HS-5 (cell line): ENCODE data around the gene SLC9A6.

Experiments used
- DNase-seq: peaks from one replicate; pipeline ENCODE4 v3.0.0-alpha.2; 2012; ENCODE audit warnings: low read depth

Gene SLC9A6

DNA sequence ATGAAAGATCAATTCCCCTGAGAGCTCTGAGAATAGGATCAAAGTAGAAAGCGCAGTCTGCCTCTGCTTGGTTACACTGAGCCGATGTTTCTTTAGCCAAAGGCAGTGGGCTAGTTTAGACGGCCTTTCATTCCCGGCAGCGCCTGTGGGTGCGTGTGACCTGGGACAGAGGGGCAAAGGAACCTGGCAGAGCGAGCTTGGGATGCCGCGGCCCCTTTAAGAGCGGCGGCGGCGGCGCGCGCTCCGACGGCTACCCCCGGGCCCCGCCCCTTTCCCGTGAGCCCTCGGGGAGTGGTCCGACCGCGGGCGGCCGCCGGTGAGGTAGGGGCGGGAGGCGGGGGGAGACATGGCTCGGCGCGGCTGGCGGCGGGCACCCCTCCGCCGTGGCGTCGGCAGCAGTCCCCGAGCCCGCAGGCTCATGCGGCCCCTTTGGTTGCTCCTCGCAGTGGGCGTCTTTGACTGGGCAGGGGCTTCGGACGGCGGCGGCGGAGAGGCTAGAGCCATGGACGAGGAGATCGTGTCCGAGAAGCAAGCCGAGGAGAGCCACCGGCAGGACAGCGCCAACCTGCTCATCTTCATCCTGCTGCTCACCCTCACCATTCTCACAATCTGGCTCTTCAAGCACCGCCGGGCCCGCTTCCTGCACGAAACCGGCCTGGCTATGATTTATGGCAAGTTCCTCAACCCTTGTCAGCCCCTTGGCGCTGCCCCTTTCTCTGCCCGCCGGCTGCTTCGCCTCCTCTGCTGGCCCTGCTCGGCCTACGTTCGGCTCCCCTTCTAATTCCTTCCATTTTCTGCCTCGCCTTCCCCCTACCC lies at the start of gene SLC9A6:
Gene SLC9A6 (plus strand): TSS at position 279 of the 816 bp plus-strand sequence. CDS start 224 bp downstream, at position 503.
- no peak for DNase-seq

DNA sequence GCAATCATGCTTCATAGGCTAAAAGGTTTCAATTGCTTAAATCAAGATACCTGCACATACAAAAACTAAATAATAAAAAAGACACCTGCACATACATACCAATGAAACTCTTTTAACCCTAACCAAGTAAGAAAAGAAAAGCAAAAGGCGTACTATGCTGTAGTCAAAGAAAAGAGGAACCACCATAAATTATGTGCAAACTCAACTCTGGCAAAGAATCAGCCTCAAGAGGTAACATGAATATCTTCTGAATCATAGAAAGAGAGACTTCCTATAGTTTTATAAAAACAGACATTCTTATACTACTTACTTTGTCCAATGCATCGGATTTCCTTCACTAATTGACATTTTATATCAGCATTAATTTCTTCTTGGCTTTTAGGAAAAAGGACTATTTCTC lies 40.7 kb upstream of the SLC9A6 start:
- no peak for DNase-seq

DNA sequence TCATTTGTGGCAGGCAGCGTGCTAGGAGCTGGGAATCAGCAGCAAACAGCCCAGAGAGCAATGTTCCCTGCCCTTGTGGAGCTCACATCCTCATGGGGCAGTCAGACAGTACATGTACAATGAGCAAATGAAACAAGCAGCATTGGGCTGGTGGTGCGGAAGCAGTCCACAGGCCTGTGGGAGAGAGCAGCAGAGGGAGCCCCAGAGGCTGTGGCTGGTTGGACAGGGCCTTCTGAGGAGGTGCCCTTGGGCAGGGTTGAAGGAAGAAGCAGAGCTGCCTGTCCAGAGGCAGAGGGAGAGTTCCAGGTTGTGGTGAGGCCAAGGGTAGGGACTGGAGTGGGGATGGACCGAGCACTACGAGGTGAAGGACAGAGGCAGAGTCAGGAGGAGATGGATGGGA lies 33.9 kb upstream of the SLC9A6 start:
- DNase-seq = no peak

DNA sequence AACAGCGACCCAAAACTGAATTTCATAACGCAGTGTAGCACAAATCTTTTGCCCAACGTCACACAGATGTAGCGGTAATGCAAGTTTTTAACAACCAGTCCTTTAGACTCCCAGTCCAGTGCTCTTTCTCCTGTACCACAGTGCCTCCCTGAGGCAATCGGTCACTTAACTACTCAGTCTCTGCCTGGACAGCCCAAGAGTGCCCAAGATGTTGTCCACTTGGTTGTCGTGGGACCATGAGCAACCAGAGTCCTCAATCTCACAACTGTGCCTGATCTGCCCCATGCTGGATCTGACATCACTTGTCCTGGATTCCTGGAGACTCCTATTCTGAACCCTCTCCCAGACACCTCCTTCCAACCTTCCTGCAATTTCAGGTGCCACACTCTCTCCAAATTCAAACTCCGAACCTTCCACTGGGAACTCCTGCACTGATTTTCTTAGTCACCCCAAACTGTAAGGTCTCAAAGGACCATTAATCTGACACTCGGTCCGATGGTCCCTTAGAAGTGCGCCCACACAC lies 12.1 kb upstream of the SLC9A6 start:
- no peak for DNase-seq

DNA sequence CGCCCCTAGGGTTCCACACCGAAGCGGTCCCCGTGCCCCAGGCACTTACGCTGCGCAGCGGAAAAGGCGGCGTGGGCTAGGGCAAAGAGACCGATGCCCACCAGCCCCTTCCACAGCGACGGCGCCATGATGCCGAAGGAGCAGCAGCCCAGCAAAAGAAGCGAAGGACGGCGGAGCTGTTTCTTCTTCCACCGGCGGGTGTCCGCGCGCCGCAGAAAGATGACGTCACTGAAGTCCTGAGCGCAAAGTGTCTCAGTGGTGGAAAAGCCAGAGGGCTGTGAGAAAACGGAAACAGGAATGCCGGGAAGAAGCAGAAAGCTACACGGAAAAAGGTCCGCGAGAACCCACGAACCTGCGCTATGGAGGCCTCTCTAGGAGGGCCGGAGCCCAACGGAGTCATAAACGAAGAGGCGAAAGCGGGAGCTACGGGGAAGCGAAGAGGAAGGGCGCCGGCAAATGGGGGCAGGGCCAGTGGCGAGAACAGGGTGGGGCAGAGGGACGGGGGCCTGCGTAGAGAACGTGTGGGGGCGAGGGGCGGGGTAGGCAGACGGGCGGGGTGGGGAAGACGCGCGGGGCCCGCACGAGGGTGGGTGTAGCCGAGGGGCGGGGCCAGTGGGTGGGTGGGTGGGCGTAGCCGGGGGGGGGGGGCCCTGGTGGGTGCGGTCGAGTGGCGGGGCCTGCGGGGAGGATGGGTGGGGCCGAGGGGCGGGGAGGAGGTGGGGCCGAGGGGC lies 11.5 kb upstream of the SLC9A6 start, which contains the start of gene MMGT1:
Gene MMGT1 (minus strand): TSS at position 441 of the 731 bp plus-strand sequence. CDS start 313 bp downstream, at position 128.
- DNase-seq = peak; percentile 64

DNA sequence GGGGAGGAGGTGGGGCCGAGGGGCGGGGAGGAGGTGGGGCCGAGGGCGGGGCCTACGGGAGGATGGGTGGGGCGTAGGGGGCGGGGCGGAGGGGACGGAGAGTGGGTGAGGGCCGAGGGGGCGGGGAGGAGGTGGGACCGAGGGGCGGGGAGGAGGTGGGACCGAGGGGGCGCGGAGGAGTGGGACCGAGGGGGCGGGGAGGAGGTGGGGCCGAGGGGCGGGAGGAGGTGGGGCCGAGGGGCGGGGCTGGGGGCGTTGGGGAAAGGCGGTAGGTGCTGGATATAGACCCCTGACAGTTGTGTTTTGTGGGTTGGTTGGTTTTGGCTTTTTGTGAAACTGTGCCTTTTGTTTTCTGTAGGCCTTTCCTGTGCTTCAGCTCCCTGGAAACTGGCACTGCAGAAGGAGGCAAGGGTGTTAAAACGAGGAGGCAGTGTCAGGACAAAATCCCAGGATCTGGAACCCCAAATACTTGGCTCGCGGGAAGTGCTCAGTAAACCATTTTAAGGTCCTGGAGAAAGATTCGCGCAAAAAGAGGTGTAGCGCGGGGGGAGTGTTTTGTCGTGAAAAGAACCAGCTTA lies 10.9 kb upstream of the SLC9A6 start:
- no peak for DNase-seq

DNA sequence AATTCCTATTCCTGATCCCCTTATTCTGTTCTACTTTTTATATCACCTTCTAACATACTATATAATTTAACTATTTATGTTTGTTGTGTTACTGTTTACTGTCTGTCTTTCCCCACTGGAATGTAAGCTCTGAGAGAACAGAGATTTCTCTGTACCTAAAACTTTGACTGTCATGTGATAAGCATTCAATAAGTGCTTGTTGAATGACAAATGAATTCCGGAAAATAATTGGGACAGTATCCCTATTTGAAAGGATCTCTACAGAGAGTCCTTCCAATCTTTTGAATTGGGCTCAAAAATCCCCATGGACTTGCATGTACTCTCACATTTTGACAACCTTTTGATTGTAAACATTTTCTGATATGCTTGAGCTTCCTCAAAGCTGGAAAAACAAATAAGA lies 9.8 kb upstream of the SLC9A6 start:
- DNase-seq = no peak

DNA sequence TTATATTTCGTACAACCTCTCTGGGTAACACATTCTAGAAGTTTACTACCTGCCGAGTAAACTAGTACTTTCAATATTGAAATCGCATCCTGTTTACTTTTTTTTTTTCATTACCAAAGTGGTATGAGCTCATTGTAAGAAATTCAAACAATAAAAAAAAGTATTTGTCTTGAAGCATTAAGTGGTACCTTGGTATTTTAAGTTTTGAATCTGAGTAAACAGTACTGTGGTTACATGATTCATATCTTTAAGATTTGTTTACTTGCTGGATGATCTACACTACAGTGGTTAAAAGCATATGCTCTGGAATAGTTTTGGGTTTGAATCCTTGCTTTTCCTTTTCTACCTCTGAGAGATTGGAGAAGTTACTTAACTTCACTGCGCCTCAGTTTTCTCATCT lies 7.6 kb upstream of the SLC9A6 start:
- DNase-seq = no peak

DNA sequence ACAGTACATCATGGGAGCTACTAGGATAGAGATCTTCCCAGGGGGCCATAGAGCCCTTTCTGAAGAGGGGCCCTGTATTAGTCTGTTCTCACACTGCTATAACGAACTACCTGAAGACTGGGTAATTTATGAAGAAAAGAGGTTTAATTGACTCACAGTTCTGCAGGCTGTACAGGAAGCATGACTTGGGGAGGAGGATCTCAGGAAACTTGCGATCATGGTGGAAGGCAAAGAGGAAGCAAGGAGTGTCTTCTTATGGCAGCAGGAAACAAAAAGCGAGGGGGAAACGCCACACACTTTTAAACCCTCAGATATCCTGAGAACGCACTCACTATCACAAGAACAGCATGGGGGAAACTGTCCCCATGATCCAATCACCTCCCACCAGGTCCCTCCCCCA lies 4.2 kb upstream of the SLC9A6 start:
- no peak for DNase-seq

DNA sequence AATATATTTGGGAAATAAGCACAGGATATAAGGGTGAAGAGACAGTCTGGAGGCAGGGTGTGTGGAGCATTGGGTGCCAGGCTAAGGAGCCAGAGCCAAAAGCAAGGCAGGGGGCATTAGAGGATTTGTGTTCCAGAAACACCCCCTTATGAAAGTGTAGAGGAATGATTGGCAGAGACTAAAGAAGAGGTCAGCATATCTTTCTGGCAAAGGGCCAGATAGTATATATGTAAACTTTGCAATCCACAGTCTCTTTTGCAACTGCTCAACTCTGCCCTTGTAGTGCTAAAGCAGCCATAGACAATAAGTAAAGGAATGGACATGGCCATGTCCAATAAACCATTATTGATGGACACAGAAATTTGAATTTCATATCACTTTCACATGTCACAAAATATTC lies 3.6 kb upstream of the SLC9A6 start:
- no peak for DNase-seq

DNA sequence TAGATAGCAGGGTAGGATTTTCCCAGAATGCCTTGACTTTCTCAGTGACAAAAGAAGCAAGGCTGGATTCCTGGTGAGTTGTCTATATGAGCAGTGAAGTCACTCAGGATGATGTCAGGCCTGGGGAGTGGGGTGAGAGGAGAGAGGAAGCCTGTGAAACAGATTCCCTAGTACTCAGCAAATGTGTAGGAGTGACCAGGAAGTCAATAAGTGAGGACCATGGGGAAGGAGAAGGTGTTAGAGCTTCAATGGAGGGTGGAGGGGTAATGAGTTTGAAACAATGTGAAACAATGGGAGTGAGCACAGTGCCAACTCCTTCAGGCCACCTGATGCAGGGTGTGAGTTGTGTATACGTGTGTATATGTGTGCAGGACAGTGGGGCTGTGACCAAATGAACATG lies 2.4 kb upstream of the SLC9A6 start:
- DNase-seq = no peak

DNA sequence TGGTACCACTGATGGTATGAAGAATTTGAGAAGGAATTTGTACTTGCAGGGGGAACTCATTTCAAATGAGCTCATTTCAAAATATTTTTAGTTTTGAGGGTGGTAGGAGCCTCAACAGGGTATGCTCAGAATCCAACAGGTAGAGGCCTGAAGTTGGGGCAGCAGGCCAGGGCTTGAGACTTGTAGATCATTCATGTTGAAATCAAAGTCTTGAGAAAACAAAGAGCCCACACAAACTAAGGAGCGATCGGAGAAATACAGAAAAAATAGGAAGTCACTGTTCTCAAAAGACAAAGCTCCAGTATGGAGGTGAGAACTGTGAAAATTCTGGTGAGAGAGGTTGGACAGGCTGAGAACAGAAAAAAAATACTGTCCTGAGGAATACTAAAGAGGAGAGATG lies 979 bp upstream of the SLC9A6 start:
- no peak for DNase-seq

DNA sequence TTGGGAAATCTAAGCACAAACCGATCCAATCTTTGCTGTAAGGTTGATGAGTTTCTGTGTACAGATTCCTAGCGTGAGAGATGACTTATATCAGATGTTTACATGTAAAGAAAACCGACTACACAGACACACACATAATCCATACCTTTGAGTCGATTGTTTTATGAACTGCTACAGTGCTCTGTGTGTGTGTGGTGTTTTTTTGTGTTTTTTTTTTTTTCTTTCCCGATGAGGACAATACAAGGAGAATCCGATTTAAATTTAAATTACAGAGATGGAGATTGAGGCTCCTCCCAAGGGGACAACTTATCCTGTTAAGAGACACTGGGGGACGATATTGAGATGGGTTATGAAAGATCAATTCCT lies 461 bp upstream of the SLC9A6 start:
- DNase-seq = no peak

DNA sequence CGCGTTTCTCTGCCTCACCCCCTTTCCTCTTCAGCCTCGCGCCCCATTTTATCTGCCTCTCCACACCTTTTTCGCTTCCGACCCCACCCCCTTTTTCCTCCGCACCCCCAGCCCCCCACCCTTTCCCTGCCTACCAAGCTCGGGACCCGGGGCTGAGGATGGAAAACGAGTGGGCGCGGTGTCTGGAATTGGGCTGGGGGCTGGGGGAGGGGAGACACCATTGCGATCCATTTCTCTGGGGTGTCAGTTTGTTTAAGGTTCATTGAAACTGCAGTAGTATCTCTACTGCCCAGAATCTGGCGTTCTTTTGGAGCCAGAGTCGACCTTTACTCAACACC lies 707 bp downstream of the SLC9A6 start:
- no peak for DNase-seq

DNA sequence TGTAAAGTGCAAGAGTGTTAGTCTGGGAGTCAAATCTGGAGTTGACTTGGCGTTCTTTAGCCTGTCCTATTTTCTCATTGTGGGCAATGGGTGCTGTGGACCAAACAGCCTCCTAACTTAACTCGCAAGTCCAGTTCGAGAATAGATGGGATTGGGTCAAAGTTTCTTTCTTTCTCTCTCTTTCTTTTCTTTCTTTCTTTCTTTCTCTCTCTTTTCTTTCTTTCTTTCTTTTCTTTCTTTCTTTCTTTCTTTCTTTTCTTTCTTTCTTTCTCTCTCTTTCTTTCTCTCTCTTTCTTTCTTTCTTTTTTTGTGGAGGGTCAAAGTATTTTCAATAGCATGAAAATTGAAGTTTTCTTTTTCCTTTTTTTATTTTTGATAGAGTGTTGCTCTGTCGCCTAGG lies 3.0 kb downstream of the SLC9A6 start:
- DNase-seq = no peak

DNA sequence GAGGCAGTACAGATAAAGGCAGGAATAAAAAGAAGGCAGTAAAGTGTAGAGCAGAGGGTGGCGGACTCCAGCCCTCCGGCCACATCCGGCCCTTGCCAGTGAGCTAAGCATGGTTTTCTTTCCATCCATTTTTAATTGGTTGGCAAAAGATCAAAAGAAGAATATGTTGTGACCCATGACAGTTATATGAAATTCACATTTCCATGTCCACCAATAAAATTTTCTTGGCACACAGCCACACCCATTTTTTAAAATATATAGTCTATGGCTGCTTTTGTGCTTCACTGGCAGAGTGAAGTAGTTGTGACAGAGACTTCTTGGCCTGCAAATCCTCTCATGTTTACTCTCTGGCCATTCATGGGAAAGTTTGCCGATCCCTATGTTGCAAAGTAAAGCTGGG lies 29.8 kb downstream of the SLC9A6 start:
- no peak for DNase-seq

DNA sequence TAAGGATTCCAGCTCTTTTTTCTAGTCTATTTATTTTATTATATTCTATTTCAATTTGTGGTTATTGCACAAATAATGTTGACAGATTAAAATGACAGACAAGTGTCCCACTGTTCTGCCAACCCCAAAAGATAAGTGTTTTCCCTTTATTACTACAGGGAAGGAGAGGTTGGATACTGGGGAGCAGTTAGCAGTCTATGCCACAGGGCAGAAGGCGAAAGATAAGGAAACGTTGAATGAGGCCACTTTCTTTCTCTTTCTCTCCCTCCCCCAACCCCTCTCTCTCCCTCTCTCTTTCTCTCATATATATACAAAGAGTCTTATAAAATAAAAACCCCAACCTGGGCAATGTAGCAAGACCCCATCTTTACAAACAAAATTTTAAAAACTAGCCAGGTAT lies 31.6 kb downstream of the SLC9A6 start:
- no peak for DNase-seq

DNA sequence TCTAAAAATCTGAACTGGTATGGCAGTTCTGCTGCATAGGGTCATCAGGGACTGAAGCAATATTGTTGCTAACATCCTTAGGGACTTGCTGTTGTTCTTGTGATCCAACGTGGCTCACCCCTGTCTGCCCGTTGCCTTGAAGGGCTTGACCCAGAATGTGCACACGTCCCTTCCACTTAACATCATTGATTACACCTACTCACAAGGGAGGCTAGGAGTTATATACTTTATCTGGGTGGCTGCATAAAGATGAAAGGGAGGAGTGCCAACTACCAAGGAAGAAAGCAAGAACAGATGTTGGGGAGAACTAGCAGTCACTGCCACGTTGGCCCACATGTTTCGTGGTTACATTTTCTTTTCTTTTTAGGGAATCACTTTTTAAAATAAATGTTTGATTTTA lies 34.0 kb downstream of the SLC9A6 start:
- DNase-seq = no peak

DNA sequence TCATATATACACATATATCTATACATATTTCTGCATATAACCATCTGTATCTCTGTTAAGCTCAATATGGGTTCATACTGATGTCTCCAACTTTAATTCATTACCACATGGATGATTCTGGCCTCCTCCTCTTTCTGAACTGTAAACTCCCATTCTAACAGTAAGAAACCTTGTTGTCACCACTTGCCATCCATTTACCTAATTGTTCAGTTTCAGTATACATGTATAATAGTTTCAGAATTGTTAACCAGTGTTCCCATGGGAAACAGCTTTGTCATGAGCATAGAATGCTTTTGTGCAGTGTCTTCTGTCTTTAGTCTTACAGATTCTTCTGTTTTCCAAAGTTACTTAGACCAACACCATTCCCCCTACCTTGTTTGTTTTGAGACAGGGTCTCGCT lies 35.9 kb downstream of the SLC9A6 start:
- no peak for DNase-seq

DNA sequence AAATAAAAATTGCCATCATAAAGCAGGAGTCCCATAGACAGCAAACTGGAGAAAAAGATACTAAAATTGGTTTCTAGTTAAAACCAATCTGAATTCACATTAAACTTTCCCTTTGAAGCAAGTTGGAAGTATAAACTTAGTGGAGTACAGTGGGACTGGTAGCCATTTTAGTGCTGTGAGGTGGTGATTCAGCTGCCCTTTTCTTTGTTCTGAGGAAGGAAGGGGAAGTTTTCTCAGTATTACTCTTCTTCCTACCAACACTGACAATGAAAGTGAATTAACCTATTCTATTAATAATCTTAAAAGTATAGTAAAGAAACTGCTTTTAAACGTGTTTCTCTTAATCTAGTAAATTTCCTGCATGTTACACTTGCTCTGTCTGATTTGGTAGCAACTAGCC lies 36.7 kb downstream of the SLC9A6 start:
- DNase-seq = no peak

DNA sequence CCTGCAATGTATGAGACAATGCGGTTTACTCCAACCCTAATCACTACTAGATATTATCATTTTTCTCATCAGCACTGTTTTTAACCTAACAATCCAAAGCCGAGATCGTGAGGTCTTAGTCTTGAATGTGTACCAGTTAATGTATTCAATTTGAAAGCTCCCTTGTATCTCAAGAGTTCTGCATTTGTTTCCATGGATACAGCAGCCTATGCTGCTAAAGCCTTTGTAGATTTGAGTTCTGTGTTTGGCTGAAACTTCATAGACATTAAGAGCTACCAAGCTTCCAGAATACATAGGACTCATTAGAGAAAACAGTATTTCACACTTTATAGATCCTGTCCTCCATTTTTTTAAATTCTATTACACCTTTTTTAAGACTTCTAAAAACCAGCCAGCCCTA lies 39.9 kb downstream of the SLC9A6 start:
- no peak for DNase-seq

DNA sequence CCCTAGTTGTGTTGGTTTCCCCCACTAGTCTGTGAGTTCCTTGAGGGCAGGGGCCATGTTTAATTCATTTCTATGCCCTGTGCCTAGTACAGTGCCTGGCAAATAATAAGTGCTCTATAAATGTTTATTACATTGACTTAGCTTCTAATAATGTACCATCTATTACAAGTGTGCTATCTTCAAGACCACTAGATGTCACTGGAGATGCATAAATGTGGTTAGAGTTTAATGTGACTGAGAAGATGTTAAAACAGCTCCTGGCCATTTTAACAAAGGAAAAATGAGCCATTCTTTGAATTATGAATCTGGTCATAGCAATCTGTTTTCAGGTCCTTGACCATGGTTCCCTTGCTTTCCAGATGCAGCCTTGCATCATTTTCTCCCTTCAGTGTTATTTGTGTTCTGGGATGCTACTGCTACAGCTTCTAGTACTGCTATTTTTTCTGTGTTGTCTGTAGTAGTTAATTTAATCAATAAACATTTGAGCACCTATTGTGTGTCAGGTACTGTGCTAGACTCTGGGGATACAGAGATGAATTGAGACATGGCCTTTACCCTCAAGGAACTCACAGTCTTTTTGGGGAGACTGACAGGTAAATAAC lies 43.2 kb downstream of the SLC9A6 start:
- peak; percentile 23 for DNase-seq

DNA sequence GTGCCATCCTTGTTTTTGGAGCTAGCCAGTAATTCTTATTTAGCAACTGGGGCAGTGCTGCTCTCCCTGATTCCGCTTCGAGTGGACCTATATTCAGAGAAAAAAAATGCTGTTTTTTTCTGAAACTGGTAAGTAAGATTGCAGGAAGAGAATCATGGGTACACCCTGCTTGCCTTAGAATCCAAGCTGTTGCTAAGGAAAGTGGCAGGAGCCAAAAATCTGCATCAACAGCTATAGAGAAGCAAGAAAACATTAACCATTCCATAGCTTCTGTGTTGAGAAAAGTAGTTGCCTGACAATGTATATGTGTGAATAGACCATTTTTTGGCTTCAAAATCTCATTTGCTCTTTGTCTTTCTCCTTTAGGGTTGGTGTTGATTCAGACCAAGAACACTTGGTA lies 44.5 kb downstream of the SLC9A6 start:
- no peak for DNase-seq
